COLO668 (cell line): ENCODE results near the gene PHF5A.
"Not testable (repeated sequence)": the region's sequence is repeated elsewhere in the genome, so short reads cannot be mapped to it uniquely, and the experiment has no call there.

Source experiments
- DNase-seq: peaks from one replicate; lab custom pipeline; 2025; ENCODE audit not compliant: unreplicated experiment; lab: John Stamatoyannopoulos, UW

PHF5A gene

GRCh38 chr22:41488076-41488475 is 19.6 kb upstream of the PHF5A start:
- DNase-seq, result no peak

- no peak for DNase-seq
Measured at GRCh38 chr22:41487037-41487935, 18.8 kb upstream of the PHF5A start.

- no peak for DNase-seq
Measured at GRCh38 chr22:41485033-41485432, 16.5 kb upstream of the PHF5A start.

- no peak for DNase-seq
Measured at GRCh38 chr22:41482319-41482935, 13.9 kb upstream of the PHF5A start.

GRCh38 chr22:41481925-41482318 is 13.4 kb upstream of the PHF5A start:
- no peak for DNase-seq

GRCh38 chr22:41481131-41481830 is 12.8 kb upstream of the PHF5A start:
- DNase-seq, result no peak

- DNase-seq, result no peak
Measured at GRCh38 chr22:41480397-41480735, 11.9 kb upstream of the PHF5A start.

GRCh38 chr22:41479671-41480396 is 11.3 kb upstream of the PHF5A start:
- no peak for DNase-seq

- no peak for DNase-seq
Measured at GRCh38 chr22:41478891-41479521, 10.5 kb upstream of the PHF5A start.

- no peak for DNase-seq
Measured at GRCh38 chr22:41478473-41478872, 10.0 kb upstream of the PHF5A start.

- DNase-seq, result no peak
Measured at GRCh38 chr22:41474872-41475451, 6.5 kb upstream of the PHF5A start.

- DNase-seq, result no peak
Measured at GRCh38 chr22:41471568-41471967, 3.1 kb upstream of the PHF5A start.

- DNase-seq, result no peak
Measured at GRCh38 chr22:41470886-41471285, 2.4 kb upstream of the PHF5A start.

- peak; percentile 49 for DNase-seq
Measured at GRCh38 chr22:41469218-41469851, 843 bp upstream of the PHF5A start.

- no peak for DNase-seq
Measured at GRCh38 chr22:41461901-41462300, 6.6 kb downstream of the PHF5A start.

GRCh38 chr22:41460071-41460470 is 8.4 kb downstream of the PHF5A start:
- DNase-seq, result not testable (repeated sequence)

GRCh38 chr22:41459431-41459830 is 9.1 kb downstream of the PHF5A start:
- no peak for DNase-seq

GRCh38 chr22:41458161-41458728 is 10.2 kb downstream of the PHF5A start:
- DNase-seq, result no peak

GRCh38 chr22:41448189-41448808 is 20.2 kb downstream of the PHF5A start:
- peak; percentile 94 for DNase-seq
